Measurements from ENCODE around the gene MSMO1.

DNA sequence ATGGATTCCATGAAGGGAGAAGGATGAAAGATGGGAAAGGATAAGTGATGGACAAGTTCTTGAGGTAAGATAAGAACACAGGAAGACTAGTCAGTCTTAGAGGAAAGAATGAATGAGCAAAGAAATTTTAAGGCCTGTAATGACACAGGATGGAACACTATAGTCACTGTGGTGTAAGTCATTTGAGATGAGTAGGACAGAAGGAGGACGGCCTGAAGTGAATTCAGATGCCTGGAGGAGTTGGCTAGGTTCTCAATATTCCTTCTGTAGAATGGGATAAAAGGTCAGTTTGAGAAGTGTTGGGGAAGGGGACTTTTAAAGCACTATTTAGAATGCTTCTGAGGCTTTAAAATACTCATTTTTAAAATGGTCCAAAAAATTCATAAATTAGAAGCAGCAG, 3.9 kb downstream of the MSMO1 start:
- no peak for TF ChIP-seq POLR2A (IDR thresholded peaks at IDR 0.05)
- TF ChIP-seq CTCF (IDR thresholded peaks at IDR 0.05), result no peak

All from heart left ventricle (tissue), 13 donors.